ENCODE measurements around the gene GORASP2. TPM values are rescaled to one million over a fixed set of nuclear protein-coding genes. Genes with fewer than 3 reads are reported as not detected.

The GORASP2 gene
- polyA plus RNA-seq, 1 experiment, result 222 TPM

- Histone ChIP-seq H3K4me3 (ENCODE audit: low read depth, low read length) (no peak overlapping the region), H3K9me3 (ENCODE audit: control insufficient read depth, insufficient read depth, low read length) (no peaks in the 10 kb centered on the region), H3K27me3 (ENCODE audit: control insufficient read depth, insufficient read depth, low read length) (no peaks in the 10 kb centered on the region), H3K27ac (ENCODE audit: low read depth, low read length) (no peak overlapping the region)
- POLR2A ChIA-PET, result interaction anchor here (1.2 kb wide), 1 partner anchor 441 kb away, joined by 6 read pairs; no protein-coding TSS in a partner anchor
- CTCF ChIA-PET, result interaction anchor here (0.7 to 3.4 kb wide), 3 partner anchors 182 to 441 kb away, joined by 4 to 39 read pairs (median 6); no protein-coding TSS in a partner anchor
- no peak for DNase-seq (ENCODE audit: low read depth, low spot score)
- TF ChIP-seq CTCF (IDR thresholded peaks at IDR 0.05; ENCODE audit: low read depth, low read length), result no peak
Observed at GRCh38 chr2:170975127-170975942, 46.3 kb downstream of the GORASP2 start.

- no peak for DNase-seq (ENCODE audit: low read depth, low spot score)
- Histone ChIP-seq H3K27me3 (ENCODE audit: control insufficient read depth, insufficient read depth, low read length) (no peaks in the 10 kb centered on the region), H3K4me3 (ENCODE audit: low read depth, low read length) (no peak overlapping the region), H3K9me3 (ENCODE audit: control insufficient read depth, insufficient read depth, low read length) (no peaks in the 10 kb centered on the region), H3K27ac (ENCODE audit: low read depth, low read length) (no peak overlapping the region)
- ChIA-PET POLR2A (no interaction called here), CTCF (no interaction called here)
- TF ChIP-seq CTCF (IDR thresholded peaks at IDR 0.05; ENCODE audit: low read depth, low read length), result no peak
Observed at GRCh38 chr2:170975943-170976270, 46.9 kb downstream of the GORASP2 start.

- CTCF ChIA-PET, result interaction anchor here (0.8 kb wide), 1 partner anchor 11 kb away, joined by 4 read pairs; no protein-coding TSS in a partner anchor
- Histone ChIP-seq H3K4me3 (ENCODE audit: low read depth, low read length) (no peak overlapping the region), H3K27ac (ENCODE audit: low read depth, low read length) (no peak overlapping the region), H3K9me3 (ENCODE audit: control insufficient read depth, insufficient read depth, low read length) (no peaks in the 10 kb centered on the region), H3K27me3 (ENCODE audit: control insufficient read depth, insufficient read depth, low read length) (no peaks in the 10 kb centered on the region)
- POLR2A ChIA-PET, result interaction anchor here (0.7 kb wide), 1 partner anchor 343 kb away, joined by 7 read pairs; no protein-coding TSS in a partner anchor
- no peak for TF ChIP-seq CTCF (IDR thresholded peaks at IDR 0.05; ENCODE audit: low read depth, low read length)
- no peak for DNase-seq (ENCODE audit: low read depth, low spot score)
Observed at GRCh38 chr2:170984079-170984478, 55.0 kb downstream of the GORASP2 start.

GRCh38 chr2:170985407-170985806 is 56.4 kb downstream of the GORASP2 start:
- no peak for TF ChIP-seq CTCF (IDR thresholded peaks at IDR 0.05; ENCODE audit: low read depth, low read length)
- no peaks in the 10 kb centered on the region for H3K27me3 ChIP-seq (ENCODE audit: control insufficient read depth, insufficient read depth, low read length)
- ChIA-PET POLR2A (interaction anchor here (0.9 kb wide), 1 partner anchor 9 kb away, joined by 4 read pairs; no protein-coding TSS in a partner anchor), CTCF (interaction anchor here (0.6 kb wide), 1 partner anchor 90 kb away, joined by 5 read pairs; no protein-coding TSS in a partner anchor)
- H3K9me3 ChIP-seq (ENCODE audit: control insufficient read depth, insufficient read depth, low read length), result no peaks in the 10 kb centered on the region
- DNase-seq (ENCODE audit: low read depth, low spot score), result no peak
- no peak overlapping the region for H3K27ac ChIP-seq (ENCODE audit: low read depth, low read length)
- H3K4me3 ChIP-seq (ENCODE audit: low read depth, low read length), result no peak overlapping the region

GRCh38 chr2:170986566-170987258 is 57.7 kb downstream of the GORASP2 start:
- CTCF ChIA-PET, result no interaction called here
- POLR2A ChIA-PET, result no interaction called here
- no peak for TF ChIP-seq CTCF (IDR thresholded peaks at IDR 0.05; ENCODE audit: low read depth, low read length)

More at GRCh38 chr2:170986566-170987258, 57.7 kb downstream of the GORASP2 start:
- H3K4me3 ChIP-seq (ENCODE audit: low read depth, low read length), result no peak overlapping the region
- no peaks in the 10 kb centered on the region for H3K9me3 ChIP-seq (ENCODE audit: control insufficient read depth, insufficient read depth, low read length)
- H3K27ac ChIP-seq (ENCODE audit: low read depth, low read length), result no peak overlapping the region
- no peak for DNase-seq (ENCODE audit: low read depth, low spot score)
- H3K27me3 ChIP-seq (ENCODE audit: control insufficient read depth, insufficient read depth, low read length), result no peaks in the 10 kb centered on the region
